Measurements from ENCODE around the gene RHBDF1. TPM values are rescaled to one million over a fixed set of nuclear protein-coding genes. Genes with fewer than 3 reads are reported as not detected.

RHBDF1 gene
- total and polyA plus RNA-seq, 10 of the 15 experiments (the other 5 are each of a cell fraction or from before 2014, with no cell fraction given): 0.04 to 0.85 (median 0.36) TPM; not detected in 3

DNA sequence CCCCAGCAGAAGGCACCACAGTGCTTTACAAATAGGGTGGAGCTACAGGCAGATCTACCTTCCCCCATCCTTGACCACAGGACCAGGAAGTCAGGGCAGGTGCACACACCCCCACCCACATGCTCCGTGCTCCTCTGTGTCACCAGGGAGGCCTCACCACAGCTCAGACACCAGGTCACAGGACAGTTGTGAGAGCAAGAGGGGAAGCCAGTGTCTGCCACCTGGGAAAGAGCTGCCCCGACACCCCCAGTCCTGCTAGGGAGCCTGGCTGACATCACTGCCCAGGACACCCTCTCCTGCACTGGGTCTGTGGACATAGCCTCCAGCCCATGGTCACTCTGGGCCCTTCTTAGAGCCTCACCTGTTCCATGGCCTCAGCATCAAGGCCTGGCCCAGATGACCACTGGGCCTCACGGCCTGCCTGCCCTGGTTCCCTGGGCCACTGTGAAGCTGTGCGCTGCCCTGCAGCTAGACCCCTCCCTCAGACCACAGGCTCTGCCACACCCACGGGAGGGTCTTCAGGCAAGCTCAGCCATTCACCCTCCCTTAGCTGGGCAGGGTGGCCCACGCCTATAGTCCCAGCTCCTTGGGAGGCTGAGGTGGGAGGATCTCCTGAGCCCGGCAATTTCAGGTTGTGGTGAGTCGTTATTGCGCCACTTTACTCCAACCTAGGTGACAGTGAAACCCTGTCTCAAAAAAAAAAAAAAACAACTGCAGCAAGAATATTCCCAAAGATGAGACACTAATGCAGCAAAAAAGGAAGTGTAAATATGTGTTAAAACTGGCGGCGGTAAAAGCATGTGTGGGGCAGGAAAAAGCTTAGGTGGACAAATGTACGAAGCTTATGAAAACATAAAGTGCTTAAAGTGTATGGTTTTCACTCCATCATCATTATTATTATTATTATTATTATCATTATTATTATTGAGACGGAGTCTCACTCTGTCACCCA lies 33.2 kb downstream of the RHBDF1 start (continued):
- TF ChIP-seq SIN3A (IDR thresholded peaks at IDR 0.05; ENCODE audit: low read depth, low read length) (0 out of 2 replicates have a peak, but pooled peaks have one; percentile 50), RUNX3 (IDR thresholded peaks at IDR 0.05; ENCODE audit: low read length) (peak; percentile 96), ZBTB4 (CRISPR knock-in tag; IDR thresholded peaks at IDR 0.05) (no peak), TARDBP (IDR thresholded peaks at IDR 0.05; ENCODE audit: borderline replicate concordance) (no peak), TCF3 (IDR thresholded peaks at IDR 0.05; ENCODE audit: borderline replicate concordance, insufficient read depth, low read depth, low read length) (peak; percentile 70; the same call in 1 of the 2 replicates), ZNF217 (IDR thresholded peaks at IDR 0.05) (no peak), RAD21 (IDR thresholded peaks at IDR 0.05; ENCODE audit: insufficient read depth, low read depth, low read length) (no peak), TBL1XR1 (IDR thresholded peaks at IDR 0.05; ENCODE audit: low read depth, low read length) (peak; percentile 44; the same call in 1 of the 2 replicates), HDAC2 (IDR thresholded peaks at IDR 0.05) (no peak), SREBF2 (IDR thresholded peaks at IDR 0.05; ENCODE audit: low read length) (no peak), EZH2 (IDR thresholded peaks at IDR 0.05; ENCODE audit: borderline replicate concordance, control insufficient read depth, low read depth, low read length) (no peak), POLR2A (IDR thresholded peaks at IDR 0.05; ENCODE audit: low read depth, low read length) (peak; percentile 82), HCFC1 (IDR thresholded peaks at IDR 0.05; ENCODE audit: low read length) (no peak), MYB (IDR thresholded peaks at IDR 0.05; ENCODE audit: borderline replicate concordance, low read depth, low read length) (no peak), MTA3 (IDR thresholded peaks at IDR 0.05; ENCODE audit: borderline replicate concordance, low read length) (no peak), EP300 (IDR thresholded peaks at IDR 0.05; ENCODE audit: borderline replicate concordance in 1 of 2, control insufficient read depth in 1 of 2, low read depth in 2 of 2, low read length in 2 of 2) (peak; percentile 35 to 76; a peak in 3 of 4 replicates), SMAD1 (IDR thresholded peaks at IDR 0.05; ENCODE audit: low read depth, partially characterized antibody) (no peak), TCF12 (IDR thresholded peaks at IDR 0.05; ENCODE audit: low read depth, low read length) (peak; percentile 95), DPF2 (IDR thresholded peaks at IDR 0.05) (peak; percentile 70; the same call in 1 of the 2 replicates)
- TF ChIP-seq, protein P1, sequence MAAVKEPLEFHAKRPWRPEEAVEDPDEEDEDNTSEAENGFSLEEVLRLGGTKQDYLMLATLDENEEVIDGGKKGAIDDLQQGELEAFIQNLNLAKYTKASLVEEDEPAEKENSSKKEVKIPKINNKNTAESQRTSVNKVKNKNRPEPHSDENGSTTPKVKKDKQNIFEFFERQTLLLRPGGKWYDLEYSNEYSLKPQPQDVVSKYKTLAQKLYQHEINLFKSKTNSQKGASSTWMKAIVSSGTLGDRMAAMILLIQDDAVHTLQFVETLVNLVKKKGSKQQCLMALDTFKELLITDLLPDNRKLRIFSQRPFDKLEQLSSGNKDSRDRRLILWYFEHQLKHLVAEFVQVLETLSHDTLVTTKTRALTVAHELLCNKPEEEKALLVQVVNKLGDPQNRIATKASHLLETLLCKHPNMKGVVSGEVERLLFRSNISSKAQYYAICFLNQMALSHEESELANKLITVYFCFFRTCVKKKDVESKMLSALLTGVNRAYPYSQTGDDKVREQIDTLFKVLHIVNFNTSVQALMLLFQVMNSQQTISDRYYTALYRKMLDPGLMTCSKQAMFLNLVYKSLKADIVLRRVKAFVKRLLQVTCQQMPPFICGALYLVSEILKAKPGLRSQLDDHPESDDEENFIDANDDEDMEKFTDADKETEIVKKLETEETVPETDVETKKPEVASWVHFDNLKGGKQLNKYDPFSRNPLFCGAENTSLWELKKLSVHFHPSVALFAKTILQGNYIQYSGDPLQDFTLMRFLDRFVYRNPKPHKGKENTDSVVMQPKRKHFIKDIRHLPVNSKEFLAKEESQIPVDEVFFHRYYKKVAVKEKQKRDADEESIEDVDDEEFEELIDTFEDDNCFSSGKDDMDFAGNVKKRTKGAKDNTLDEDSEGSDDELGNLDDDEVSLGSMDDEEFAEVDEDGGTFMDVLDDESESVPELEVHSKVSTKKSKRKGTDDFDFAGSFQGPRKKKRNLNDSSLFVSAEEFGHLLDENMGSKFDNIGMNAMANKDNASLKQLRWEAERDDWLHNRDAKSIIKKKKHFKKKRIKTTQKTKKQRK (IDR thresholded peaks at IDR 0.05; ENCODE audit: low read depth, low read length): no peak
- TF ChIP-seq, protein P2, sequence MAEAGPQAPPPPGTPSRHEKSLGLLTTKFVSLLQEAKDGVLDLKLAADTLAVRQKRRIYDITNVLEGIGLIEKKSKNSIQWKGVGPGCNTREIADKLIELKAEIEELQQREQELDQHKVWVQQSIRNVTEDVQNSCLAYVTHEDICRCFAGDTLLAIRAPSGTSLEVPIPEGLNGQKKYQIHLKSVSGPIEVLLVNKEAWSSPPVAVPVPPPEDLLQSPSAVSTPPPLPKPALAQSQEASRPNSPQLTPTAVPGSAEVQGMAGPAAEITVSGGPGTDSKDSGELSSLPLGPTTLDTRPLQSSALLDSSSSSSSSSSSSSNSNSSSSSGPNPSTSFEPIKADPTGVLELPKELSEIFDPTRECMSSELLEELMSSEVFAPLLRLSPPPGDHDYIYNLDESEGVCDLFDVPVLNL (IDR thresholded peaks at IDR 0.05; ENCODE audit: low read depth, low read length): no peak
- TF ChIP-seq, protein P3, sequence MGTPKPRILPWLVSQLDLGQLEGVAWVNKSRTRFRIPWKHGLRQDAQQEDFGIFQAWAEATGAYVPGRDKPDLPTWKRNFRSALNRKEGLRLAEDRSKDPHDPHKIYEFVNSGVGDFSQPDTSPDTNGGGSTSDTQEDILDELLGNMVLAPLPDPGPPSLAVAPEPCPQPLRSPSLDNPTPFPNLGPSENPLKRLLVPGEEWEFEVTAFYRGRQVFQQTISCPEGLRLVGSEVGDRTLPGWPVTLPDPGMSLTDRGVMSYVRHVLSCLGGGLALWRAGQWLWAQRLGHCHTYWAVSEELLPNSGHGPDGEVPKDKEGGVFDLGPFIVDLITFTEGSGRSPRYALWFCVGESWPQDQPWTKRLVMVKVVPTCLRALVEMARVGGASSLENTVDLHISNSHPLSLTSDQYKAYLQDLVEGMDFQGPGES (IDR thresholded peaks at IDR 0.05): no peak
